Esophagus muscularis mucosa (tissue), 4 donors: ENCODE data around the gene TTLL1.

Source experiments
- CTCF ChIP-seq, 3 experiments: fragments of 200-600 bp in 2 of 3; fragments of 450-650 bp in 1 of 3; sonication (generic) in 2 of 3; IDR thresholded peaks; one replicate each; pipeline ENCODE4 v1.5.1; 2017 to 2019; ENCODE audit warnings: antibody characterized with exemption in 3 of 3, mild to moderate bottlenecking in 2 of 3, moderate library complexity in 1 of 3
- EP300 ChIP-seq: sonication (generic); formaldehyde crosslinking; IDR thresholded peaks from one replicate; pipeline ENCODE4 v1.6.1; 2017; ENCODE audit warnings: antibody characterized with exemption
- POLR2A ChIP-seq: fragments of 450-650 bp; IDR thresholded peaks from one replicate; pipeline ENCODE4 v1.6.1; 2017; ENCODE audit warnings: antibody characterized with exemption, moderate library complexity, mild to moderate bottlenecking, low read depth
- POLR2AphosphoS5 ChIP-seq, 2 donors: sonication (generic); formaldehyde crosslinking; IDR thresholded peaks; one replicate each; pipeline ENCODE4 v1.6.1; 2017; ENCODE audit warnings: antibody characterized with exemption in 2 of 2

DNA sequence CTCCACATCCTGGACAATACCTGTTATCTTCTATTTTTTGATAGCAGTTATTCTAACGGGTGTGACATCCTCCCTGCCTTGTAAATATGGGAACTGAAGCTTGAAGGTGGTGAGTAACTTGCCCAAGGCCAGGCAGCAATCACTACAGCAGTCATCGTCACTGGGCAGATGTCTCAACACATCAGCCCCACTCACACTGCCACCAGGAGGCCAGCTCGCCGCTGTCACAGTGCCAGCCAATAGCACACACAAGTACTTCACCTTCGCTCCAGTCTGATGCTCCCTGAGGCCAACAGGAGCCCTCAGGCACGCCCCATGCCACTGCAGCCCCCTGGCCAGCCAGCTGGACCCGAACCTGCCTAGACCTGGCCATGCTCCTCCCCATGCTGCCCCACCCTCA lies 4.9 kb upstream of the TTLL1 start:
- TF ChIP-seq POLR2A (no peak), CTCF (IDR thresholded peaks at IDR 0.05) (no peak), EP300 (no peak), POLR2AphosphoS5 (IDR thresholded peaks at IDR 0.05) (no peak)
